Loucy (cell line): Measurements from ENCODE around the gene FAM83C.
"Not testable (repeated sequence)": the region's sequence is repeated elsewhere in the genome, so short reads cannot be mapped to it uniquely, and the experiment has no call there.

Experiments
- H2AFZ ChIP-seq: fragments of 200-600 bp; sonication (generic); 2 replicates; pipeline ENCODE4 v1.6.0; 2016; ENCODE audit warnings: antibody characterized with exemption, mild to moderate bottlenecking, low read length, moderate library complexity
- H3F3A ChIP-seq: fragments of 200-600 bp; 2 replicates; pipeline ENCODE4 v1.6.0; 2016; ENCODE audit warnings: antibody characterized with exemption, low read depth, mild to moderate bottlenecking
- H3K27me3 ChIP-seq: fragments of 200-600 bp; sonication (generic); 2 replicates; pipeline ENCODE4 v1.6.1; 2014; ENCODE audit warnings: low read length, mild to moderate bottlenecking; ENCODE audit not compliant: insufficient read depth, poor library complexity, severe bottlenecking
- H3K36me3 ChIP-seq: fragments of 200-600 bp; sonication (generic); 2 replicates; pipeline ENCODE4 v1.6.1; 2016; ENCODE audit warnings: low read length; ENCODE audit not compliant: insufficient read depth
- H3K4me1 ChIP-seq: fragments of 200-600 bp; sonication (generic); 2 replicates; pipeline ENCODE4 v1.5.1; 2014; ENCODE audit warnings: low read length, mild to moderate bottlenecking; ENCODE audit not compliant: insufficient read depth, poor library complexity, severe bottlenecking
- H3K4me2 ChIP-seq: fragments of 200-600 bp; sonication (generic); 2 replicates; pipeline ENCODE4 v1.6.0; 2014; ENCODE audit warnings: antibody characterized with exemption, low read length, low read depth, mild to moderate bottlenecking; ENCODE audit not compliant: poor library complexity, severe bottlenecking
- H3K4me3 ChIP-seq: fragments of 200-600 bp; sonication (generic); 2 replicates; pipeline ENCODE4 v1.5.1; 2014; ENCODE audit warnings: low read length, mild to moderate bottlenecking, mixed read lengths; ENCODE audit not compliant: poor library complexity, severe bottlenecking
- H3K79me2 ChIP-seq: fragments of 200-600 bp; sonication (generic); 2 replicates; pipeline ENCODE4 v1.6.1; 2014; ENCODE audit warnings: low read length; ENCODE audit not compliant: insufficient read depth
- H3K9ac ChIP-seq: fragments of 200-600 bp; sonication (generic); 2 replicates; pipeline ENCODE4 v1.6.0; 2014; ENCODE audit warnings: mild to moderate bottlenecking, low read depth, low read length, moderate library complexity; ENCODE audit not compliant: poor library complexity, severe bottlenecking
- H3K9me2 ChIP-seq: fragments of 200-600 bp; sonication (generic); replicated peaks from 2 replicates; pipeline ENCODE4 v1.6.1; 2016; ENCODE audit warnings: low read depth, low read length, mixed read lengths
- H3K9me3 ChIP-seq: fragments of 200-600 bp; sonication (generic); 2 replicates; pipeline ENCODE4 v1.6.1; 2014; ENCODE audit warnings: mild to moderate bottlenecking, antibody characterized with exemption, low read length, low read depth; ENCODE audit not compliant: insufficient read depth
- H4K20me1 ChIP-seq: fragments of 200-600 bp; sonication (generic); 2 replicates; pipeline ENCODE4 v1.6.0; 2014; ENCODE audit warnings: antibody characterized with exemption, low read length, mild to moderate bottlenecking; ENCODE audit not compliant: insufficient read depth, poor library complexity, severe bottlenecking
- CTCF ChIP-seq: fragments of 200-600 bp; sonication (generic); conservative IDR thresholded peaks from 2 replicates; pipeline ENCODE4 v1.5.1; 2014; ENCODE audit warnings: mild to moderate bottlenecking, antibody characterized with exemption, low read length
- EZH2phosphoT487 ChIP-seq: fragments of 200-600 bp; IDR thresholded peaks from 2 replicates; pipeline ENCODE4 v1.6.1; 2018; ENCODE audit warnings: antibody characterized with exemption, mild to moderate bottlenecking, moderate library complexity, borderline replicate concordance

Gene FAM83C

GRCh38 chr20:35253010-35253409 is 39.2 kb downstream of the FAM83C start:
- Histone ChIP-seq H4K20me1 (no peaks in the 10 kb centered on the region), H3K4me2 (peak overlapping the region; percentile 62), H2AFZ (no peak overlapping the region), H3K79me2 (no peaks in the 10 kb centered on the region), H3K4me1 (peaks cover 23% of the 10 kb centered on the region), H3F3A (peaks cover 8% of the 10 kb centered on the region), H3K27me3 (no peaks in the 10 kb centered on the region), H3K9me2 (no peaks in the 10 kb centered on the region), H3K36me3 (no peaks in the 10 kb centered on the region), H3K9me3 (no peaks in the 10 kb centered on the region), H3K4me3 (no peak overlapping the region), H3K9ac (no peak overlapping the region)
- TF ChIP-seq CTCF (no peak), EZH2phosphoT487 (no peak)

- Histone ChIP-seq H3K4me3 (peak overlapping the region; percentile 37), H3K4me1 (peaks cover 23% of the 10 kb centered on the region), H3K4me2 (peak overlapping the region; percentile 62)
- not testable (repeated sequence) for H4K20me1 ChIP-seq, H3K27me3 ChIP-seq, H3F3A ChIP-seq, H2AFZ ChIP-seq, H3K9me3 ChIP-seq, H3K9me2 ChIP-seq, H3K9ac ChIP-seq, H3K36me3 ChIP-seq, H3K79me2 ChIP-seq
These were observed 39.6 kb downstream of the FAM83C start for GRCh38 chr20:35252598-35252997.

GRCh38 chr20:35252037-35252461 is 40.2 kb downstream of the FAM83C start:
- Histone ChIP-seq H2AFZ (no peak overlapping the region; the same call in 1 of the 2 replicates), H4K20me1 (no peaks in the 10 kb centered on the region), H3K4me3 (peak overlapping the region; percentile 37), H3K9me2 (no peaks in the 10 kb centered on the region), H3F3A (peaks cover 8% of the 10 kb centered on the region), H3K4me2 (peak overlapping the region; percentile 62), H3K79me2 (no peaks in the 10 kb centered on the region), H3K36me3 (no peaks in the 10 kb centered on the region), H3K4me1 (peaks cover 23% of the 10 kb centered on the region), H3K9me3 (no peaks in the 10 kb centered on the region), H3K27me3 (no peaks in the 10 kb centered on the region), H3K9ac (no peak overlapping the region)
- no peak for TF ChIP-seq EZH2phosphoT487
- TF ChIP-seq CTCF: no peak

- Histone ChIP-seq H3K36me3 (no peaks in the 10 kb centered on the region), H2AFZ (no peak overlapping the region; the same call in 1 of the 2 replicates), H3K9me2 (no peaks in the 10 kb centered on the region), H3K79me2 (no peaks in the 10 kb centered on the region), H3K4me2 (peak overlapping the region; percentile 62), H3F3A (peaks cover 8% of the 10 kb centered on the region), H3K9me3 (no peaks in the 10 kb centered on the region), H3K9ac (no peak overlapping the region), H3K4me3 (peak overlapping the region; percentile 6), H3K27me3 (no peaks in the 10 kb centered on the region), H4K20me1 (no peaks in the 10 kb centered on the region), H3K4me1 (peaks cover 23% of the 10 kb centered on the region)
- TF ChIP-seq CTCF (no peak), EZH2phosphoT487 (no peak)
These were observed 40.6 kb downstream of the FAM83C start for GRCh38 chr20:35251613-35251940.
